HEK293 (cell line): ENCODE data around the gene MEAF6.
A peak's percentile ranks its signal among the peaks of the same experiment; 100 is the strongest.

Source experiments
- EGR2 ChIP-seq: fragments of 450-650 bp; formaldehyde crosslinking; IDR thresholded peaks from 2 replicates; pipeline ENCODE4 v1.5.1; 2016; ENCODE audit warnings: low read depth, missing biosample characterization, missing genetic modification characterization
- FEZF1 ChIP-seq: fragments of 450-650 bp; formaldehyde crosslinking; IDR thresholded peaks from 2 replicates; pipeline ENCODE4 v1.5.1; 2016; ENCODE audit warnings: missing biosample characterization, missing genetic modification characterization
- GFI1B ChIP-seq: fragments of 450-650 bp; formaldehyde crosslinking; IDR thresholded peaks from 2 replicates; pipeline ENCODE4 v1.5.1; 2016; ENCODE audit warnings: missing biosample characterization, missing genetic modification characterization
- GLI2 ChIP-seq: fragments of 450-650 bp; formaldehyde crosslinking; IDR thresholded peaks from 2 replicates; pipeline ENCODE4; 2017; ENCODE audit warnings: missing biosample characterization, missing genetic modification characterization, low read depth, borderline replicate concordance
- GLIS1 ChIP-seq: fragments of 450-650 bp; formaldehyde crosslinking; IDR thresholded peaks from 2 replicates; pipeline ENCODE4 v1.5.1; 2016; ENCODE audit warnings: missing biosample characterization, missing genetic modification characterization
- HIC1 ChIP-seq: fragments of 450-650 bp; formaldehyde crosslinking; IDR thresholded peaks from 2 replicates; pipeline ENCODE4 v1.5.1; 2016; ENCODE audit warnings: missing biosample characterization, missing genetic modification characterization
- KLF9 ChIP-seq: fragments of 450-650 bp; formaldehyde crosslinking; IDR thresholded peaks from 2 replicates; pipeline ENCODE4 v1.5.1; 2016; ENCODE audit warnings: missing biosample characterization, missing genetic modification characterization, low read depth
- PRDM1 ChIP-seq: fragments of 450-650 bp; formaldehyde crosslinking; IDR thresholded peaks from 2 replicates; pipeline ENCODE4; 2016; ENCODE audit warnings: missing biosample characterization, missing genetic modification characterization
- SETDB1 ChIP-seq: IDR thresholded peaks from one replicate; pipeline ENCODE4 v1.6.1; 2017; ENCODE audit warnings: mild to moderate bottlenecking, low read length, moderate library complexity, mixed read lengths; ENCODE audit not compliant: insufficient read length
- TCF7L2 ChIP-seq: IDR thresholded peaks from 2 replicates; pipeline ENCODE4 v1.6.1; 2011; ENCODE audit warnings: low read depth, mild to moderate bottlenecking, inconsistent platforms, low read length, moderate library complexity, borderline replicate concordance
- YY1 ChIP-seq: fragments of 450-650 bp; formaldehyde crosslinking; IDR thresholded peaks from 2 replicates; pipeline ENCODE4 v1.5.1; 2018; ENCODE audit warnings: missing biosample characterization, missing genetic modification characterization
- ZBTB49 ChIP-seq: fragments of 450-650 bp; formaldehyde crosslinking; IDR thresholded peaks from 2 replicates; pipeline ENCODE4 v1.5.1; 2016; ENCODE audit warnings: missing biosample characterization, missing genetic modification characterization, low read depth
- ZNF157 ChIP-seq: fragments of 450-650 bp; formaldehyde crosslinking; IDR thresholded peaks from 2 replicates; pipeline ENCODE4 v1.5.1; 2016; ENCODE audit warnings: missing biosample characterization, missing genetic modification characterization
- ZNF202 ChIP-seq: fragments of 450-650 bp; formaldehyde crosslinking; IDR thresholded peaks from 2 replicates; pipeline ENCODE4 v1.5.1; 2016; ENCODE audit warnings: missing biosample characterization, missing genetic modification characterization, borderline replicate concordance
- ZNF223 ChIP-seq: fragments of 450-650 bp; formaldehyde crosslinking; IDR thresholded peaks from 2 replicates; pipeline ENCODE4 v1.5.1; 2016; ENCODE audit warnings: missing biosample characterization, missing genetic modification characterization
- ZNF335 ChIP-seq: fragments of 450-650 bp; formaldehyde crosslinking; conservative IDR thresholded peaks from 2 replicates; pipeline ENCODE4 v1.5.1; 2016; ENCODE audit warnings: missing biosample characterization, missing genetic modification characterization
- ZNF362 ChIP-seq: fragments of 450-650 bp; formaldehyde crosslinking; IDR thresholded peaks from 2 replicates; pipeline ENCODE4 v1.5.1; 2016; ENCODE audit warnings: missing biosample characterization, missing genetic modification characterization
- ZNF366 ChIP-seq: fragments of 450-650 bp; formaldehyde crosslinking; conservative IDR thresholded peaks from 2 replicates; pipeline ENCODE4 v1.5.1; 2016; ENCODE audit warnings: missing biosample characterization, missing genetic modification characterization
- ZNF394 ChIP-seq: fragments of 450-650 bp; formaldehyde crosslinking; IDR thresholded peaks from 2 replicates; pipeline ENCODE4 v1.5.1; 2016; ENCODE audit warnings: missing biosample characterization, missing genetic modification characterization, mild to moderate bottlenecking, moderate library complexity, borderline replicate concordance
- ZNF433 ChIP-seq: fragments of 450-650 bp; formaldehyde crosslinking; IDR thresholded peaks from 2 replicates; pipeline ENCODE4 v1.5.1; 2016; ENCODE audit warnings: missing biosample characterization, missing genetic modification characterization, low read depth
- ZNF510 ChIP-seq: fragments of 450-650 bp; formaldehyde crosslinking; IDR thresholded peaks from 2 replicates; pipeline ENCODE4 v1.5.1; 2018; ENCODE audit warnings: mild to moderate bottlenecking, missing genetic modification characterization, missing biosample characterization; ENCODE audit not compliant: insufficient replicate concordance
- ZNF560 ChIP-seq: fragments of 450-650 bp; formaldehyde crosslinking; IDR thresholded peaks from 2 replicates; pipeline ENCODE4 v1.5.1; 2017; ENCODE audit warnings: missing biosample characterization, missing genetic modification characterization, borderline replicate concordance
- ZNF621 ChIP-seq: fragments of 450-650 bp; formaldehyde crosslinking; IDR thresholded peaks from 2 replicates; pipeline ENCODE4 v1.5.1; 2017; ENCODE audit warnings: missing biosample characterization, missing genetic modification characterization
- ZNF623 ChIP-seq: fragments of 450-650 bp; formaldehyde crosslinking; IDR thresholded peaks from 2 replicates; pipeline ENCODE4 v1.5.1; 2016; ENCODE audit warnings: missing biosample characterization, missing genetic modification characterization
- ZNF707 ChIP-seq: fragments of 450-650 bp; formaldehyde crosslinking; IDR thresholded peaks from 2 replicates; pipeline ENCODE4 v1.5.1; 2016; ENCODE audit warnings: missing biosample characterization, missing genetic modification characterization
- ZNF837 ChIP-seq: fragments of 450-650 bp; formaldehyde crosslinking; IDR thresholded peaks from 2 replicates; pipeline ENCODE4 v1.5.1; 2016; ENCODE audit warnings: missing biosample characterization, missing genetic modification characterization
- ZNF843 ChIP-seq: fragments of 450-650 bp; formaldehyde crosslinking; IDR thresholded peaks from 2 replicates; pipeline ENCODE4 v1.5.1; 2016; ENCODE audit warnings: missing biosample characterization, missing genetic modification characterization
- TF ChIP-seq, protein P1 (sequence below): fragments of 450-650 bp; formaldehyde crosslinking; IDR thresholded peaks from 2 replicates; pipeline ENCODE4 v1.5.1; 2016; ENCODE audit warnings: missing biosample characterization, missing genetic modification characterization
- TF ChIP-seq, protein P2 (sequence below): fragments of 450-650 bp; formaldehyde crosslinking; IDR thresholded peaks from 2 replicates; pipeline ENCODE4; 2016; ENCODE audit warnings: missing biosample characterization, missing genetic modification characterization
- TF ChIP-seq, protein P3 (sequence below): fragments of 450-650 bp; formaldehyde crosslinking; IDR thresholded peaks from 2 replicates; pipeline ENCODE4 v1.5.1; 2016; ENCODE audit warnings: missing biosample characterization, missing genetic modification characterization, low read depth

The MEAF6 gene

GRCh38 chr1:37514350-37515184 lies at the start of gene MEAF6 (continued):
- TF ChIP-seq FEZF1 (no peak), ZBTB49 (tag by site-specific recombination) (no peak), ZNF433 (tag by site-specific recombination) (no peak), ZNF202 (tag by site-specific recombination) (no peak), ZNF837 (tag by site-specific recombination) (no peak), HIC1 (tag by site-specific recombination) (no peak), SETDB1 (no peak), ZNF707 (no peak), EGR2 (tag by site-specific recombination) (no peak), ZNF560 (tag by site-specific recombination) (0 out of 2 replicates have a peak, but pooled peaks have one; percentile 42), GLI2 (tag by site-specific recombination) (no peak), PRDM1 (tag by site-specific recombination) (peak; percentile 90), KLF9 (tag by site-specific recombination) (peak; percentile 54), ZNF362 (tag by site-specific recombination) (no peak), ZNF223 (no peak), ZNF621 (tag by site-specific recombination) (no peak), ZNF157 (no peak), ZNF335 (tag by site-specific recombination) (peak; percentile 91), GFI1B (tag by site-specific recombination) (no peak), ZNF843 (no peak), ZNF366 (no peak), GLIS1 (no peak; the same call in 1 of the 2 replicates), YY1 (peak; percentile 81; the same call in 1 of the 2 replicates), ZNF510 (no peak), TCF7L2 (no peak), ZNF623 (no peak), ZNF394 (tag by site-specific recombination) (no peak)
- TF ChIP-seq, protein P1, sequence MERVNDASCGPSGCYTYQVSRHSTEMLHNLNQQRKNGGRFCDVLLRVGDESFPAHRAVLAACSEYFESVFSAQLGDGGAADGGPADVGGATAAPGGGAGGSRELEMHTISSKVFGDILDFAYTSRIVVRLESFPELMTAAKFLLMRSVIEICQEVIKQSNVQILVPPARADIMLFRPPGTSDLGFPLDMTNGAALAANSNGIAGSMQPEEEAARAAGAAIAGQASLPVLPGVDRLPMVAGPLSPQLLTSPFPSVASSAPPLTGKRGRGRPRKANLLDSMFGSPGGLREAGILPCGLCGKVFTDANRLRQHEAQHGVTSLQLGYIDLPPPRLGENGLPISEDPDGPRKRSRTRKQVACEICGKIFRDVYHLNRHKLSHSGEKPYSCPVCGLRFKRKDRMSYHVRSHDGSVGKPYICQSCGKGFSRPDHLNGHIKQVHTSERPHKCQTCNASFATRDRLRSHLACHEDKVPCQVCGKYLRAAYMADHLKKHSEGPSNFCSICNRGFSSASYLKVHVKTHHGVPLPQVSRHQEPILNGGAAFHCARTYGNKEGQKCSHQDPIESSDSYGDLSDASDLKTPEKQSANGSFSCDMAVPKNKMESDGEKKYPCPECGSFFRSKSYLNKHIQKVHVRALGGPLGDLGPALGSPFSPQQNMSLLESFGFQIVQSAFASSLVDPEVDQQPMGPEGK (tag by site-specific recombination) = 0 out of 2 replicates have a peak, but pooled peaks have one; percentile 6
- TF ChIP-seq, protein P2, sequence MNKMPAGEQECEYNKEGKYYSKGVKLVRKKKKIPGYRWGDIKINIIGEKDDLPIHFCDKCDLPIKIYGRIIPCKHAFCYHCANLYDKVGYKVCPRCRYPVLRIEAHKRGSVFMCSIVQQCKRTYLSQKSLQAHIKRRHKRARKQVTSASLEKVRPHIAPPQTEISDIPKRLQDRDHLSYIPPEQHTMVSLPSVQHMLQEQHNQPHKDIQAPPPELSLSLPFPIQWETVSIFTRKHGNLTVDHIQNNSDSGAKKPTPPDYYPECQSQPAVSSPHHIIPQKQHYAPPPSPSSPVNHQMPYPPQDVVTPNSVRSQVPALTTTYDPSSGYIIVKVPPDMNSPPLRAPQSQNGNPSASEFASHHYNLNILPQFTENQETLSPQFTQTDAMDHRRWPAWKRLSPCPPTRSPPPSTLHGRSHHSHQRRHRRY = no peak
- TF ChIP-seq, protein P3, sequence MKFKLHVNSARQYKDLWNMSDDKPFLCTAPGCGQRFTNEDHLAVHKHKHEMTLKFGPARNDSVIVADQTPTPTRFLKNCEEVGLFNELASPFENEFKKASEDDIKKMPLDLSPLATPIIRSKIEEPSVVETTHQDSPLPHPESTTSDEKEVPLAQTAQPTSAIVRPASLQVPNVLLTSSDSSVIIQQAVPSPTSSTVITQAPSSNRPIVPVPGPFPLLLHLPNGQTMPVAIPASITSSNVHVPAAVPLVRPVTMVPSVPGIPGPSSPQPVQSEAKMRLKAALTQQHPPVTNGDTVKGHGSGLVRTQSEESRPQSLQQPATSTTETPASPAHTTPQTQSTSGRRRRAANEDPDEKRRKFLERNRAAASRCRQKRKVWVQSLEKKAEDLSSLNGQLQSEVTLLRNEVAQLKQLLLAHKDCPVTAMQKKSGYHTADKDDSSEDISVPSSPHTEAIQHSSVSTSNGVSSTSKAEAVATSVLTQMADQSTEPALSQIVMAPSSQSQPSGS (tag by site-specific recombination) = no peak
